ENCODE data around the gene MYO1H.
A peak's percentile ranks its signal among the peaks of the same experiment; 100 is the strongest.

Gene MYO1H

DNA sequence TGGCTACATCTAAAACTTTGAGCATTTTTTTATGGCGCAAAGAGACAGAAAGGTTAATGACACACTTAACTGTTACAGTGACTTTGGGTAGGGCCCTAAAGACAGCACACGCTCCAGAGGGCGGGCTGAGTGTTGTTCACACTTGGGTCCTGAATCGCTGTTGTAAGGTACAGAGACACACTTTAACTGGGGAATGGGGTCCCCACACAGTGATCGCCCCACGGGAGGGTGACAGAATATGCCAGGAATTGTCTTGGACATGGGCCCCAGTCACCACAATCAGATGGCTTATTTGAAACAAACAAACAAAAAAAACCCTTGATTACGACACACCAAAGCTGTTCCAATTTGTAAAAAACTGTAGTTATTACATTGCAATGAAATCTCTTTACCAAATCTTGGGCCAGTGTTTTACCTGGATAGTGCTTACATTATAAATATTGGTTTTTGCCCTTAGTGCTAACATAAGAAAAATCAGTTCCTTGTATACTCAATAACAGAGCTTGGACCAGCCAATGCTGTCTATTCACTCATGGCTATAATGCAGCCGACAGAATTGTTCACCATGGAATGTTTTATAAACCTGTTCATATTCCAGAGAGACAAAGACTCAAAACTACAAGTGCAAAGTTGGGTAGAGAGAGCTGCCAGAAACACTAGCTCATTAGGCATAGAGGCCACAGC, 101.1 kb downstream of the MYO1H start:
- DNase-seq, result no peak

DNA sequence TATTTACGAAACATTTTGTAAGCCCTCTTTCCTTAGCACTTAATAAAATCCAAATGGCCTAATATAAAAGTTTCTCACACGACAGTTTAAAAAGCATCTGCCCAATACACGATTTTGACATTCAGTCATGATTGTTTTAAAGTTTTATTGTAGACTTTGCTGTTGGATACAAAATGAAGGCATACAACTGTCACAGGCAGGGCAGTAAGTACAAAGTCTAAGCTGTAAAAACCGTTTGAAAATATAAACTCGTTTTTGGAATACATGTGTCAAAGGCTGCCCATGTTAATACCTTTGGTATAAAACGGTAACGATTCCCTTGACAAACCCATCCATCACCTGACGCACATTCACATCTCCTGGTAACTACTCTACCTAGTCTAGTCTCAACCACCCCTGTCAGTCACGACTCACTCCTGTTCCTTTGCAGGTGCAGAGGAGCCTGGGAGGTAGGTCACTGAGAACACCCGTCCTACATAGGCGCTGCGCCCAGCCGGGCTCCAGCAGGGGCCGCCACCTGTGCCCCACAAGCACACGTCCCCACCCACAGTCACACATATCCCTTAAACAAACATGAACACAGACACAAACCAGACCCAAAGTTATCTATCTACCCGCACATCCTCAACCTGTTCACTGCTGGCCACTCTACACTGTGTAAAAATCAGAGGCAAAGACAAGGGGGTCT, 102.3 kb downstream of the MYO1H start:
- no peak for DNase-seq

- no peak for DNase-seq
Observed at GRCh38 chr12:109450980-109451379, 103.3 kb downstream of the MYO1H start.

GRCh38 chr12:109451400-109451799, 103.7 kb downstream of the MYO1H start:
- no peak for DNase-seq

GRCh38 chr12:109452489-109452888, 104.8 kb downstream of the MYO1H start:
- no peak for DNase-seq

GRCh38 chr12:109455706-109456105, 108.0 kb downstream of the MYO1H start:
- DNase-seq, result no peak

DNA sequence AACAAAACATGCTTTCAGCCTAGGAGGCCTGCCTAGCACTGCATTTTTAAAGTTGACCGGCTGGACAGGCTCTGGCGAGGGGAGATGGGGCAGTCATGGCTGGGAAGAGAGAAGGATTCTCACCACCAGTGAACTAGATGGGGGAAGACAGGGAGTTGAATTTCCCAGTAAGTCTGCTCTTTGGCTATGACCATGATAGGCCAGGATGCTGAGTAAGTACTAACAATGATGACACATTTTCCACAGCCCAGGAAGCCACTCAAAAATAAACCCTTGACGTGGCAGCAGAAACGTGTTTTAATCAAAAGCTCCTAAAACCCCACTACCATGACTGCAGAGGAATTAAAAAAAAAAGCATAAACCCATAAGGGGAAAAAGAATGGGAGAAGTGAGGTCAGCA, 110.4 kb downstream of the MYO1H start:
- peak; percentile 57 for DNase-seq

DNA sequence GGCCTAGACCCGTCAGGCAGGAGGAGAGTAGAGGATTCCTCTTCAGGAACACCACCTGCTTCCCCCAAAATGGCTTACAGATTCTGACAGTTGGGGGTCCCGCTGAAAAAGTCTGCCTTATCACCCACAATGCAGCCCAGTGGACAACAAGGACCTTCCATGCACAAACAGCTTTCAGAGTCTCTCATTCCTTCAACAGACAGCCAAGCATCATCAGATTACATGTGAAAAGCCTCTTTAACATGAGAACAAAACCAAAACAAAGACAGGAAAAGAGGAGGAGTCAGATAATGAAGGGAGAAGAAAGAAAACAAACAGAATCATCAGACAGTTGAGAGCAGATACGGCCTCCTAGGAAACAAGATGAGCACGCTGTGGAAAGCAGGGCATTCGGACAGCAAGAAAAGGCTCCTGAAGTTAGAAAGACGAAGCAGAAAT, 111.1 kb downstream of the MYO1H start:
- peak; percentile 58 for DNase-seq

- no peak for DNase-seq
Observed at GRCh38 chr12:109459247-109459646, 111.5 kb downstream of the MYO1H start.

GRCh38 chr12:109460538-109460937, 112.8 kb downstream of the MYO1H start:
- no peak for DNase-seq

GRCh38 chr12:109461049-109461845, 113.5 kb downstream of the MYO1H start:
- DNase-seq, result peak; percentile 57

GRCh38 chr12:109461846-109462756, 114.4 kb downstream of the MYO1H start:
- peak; percentile 99 for DNase-seq

DNA sequence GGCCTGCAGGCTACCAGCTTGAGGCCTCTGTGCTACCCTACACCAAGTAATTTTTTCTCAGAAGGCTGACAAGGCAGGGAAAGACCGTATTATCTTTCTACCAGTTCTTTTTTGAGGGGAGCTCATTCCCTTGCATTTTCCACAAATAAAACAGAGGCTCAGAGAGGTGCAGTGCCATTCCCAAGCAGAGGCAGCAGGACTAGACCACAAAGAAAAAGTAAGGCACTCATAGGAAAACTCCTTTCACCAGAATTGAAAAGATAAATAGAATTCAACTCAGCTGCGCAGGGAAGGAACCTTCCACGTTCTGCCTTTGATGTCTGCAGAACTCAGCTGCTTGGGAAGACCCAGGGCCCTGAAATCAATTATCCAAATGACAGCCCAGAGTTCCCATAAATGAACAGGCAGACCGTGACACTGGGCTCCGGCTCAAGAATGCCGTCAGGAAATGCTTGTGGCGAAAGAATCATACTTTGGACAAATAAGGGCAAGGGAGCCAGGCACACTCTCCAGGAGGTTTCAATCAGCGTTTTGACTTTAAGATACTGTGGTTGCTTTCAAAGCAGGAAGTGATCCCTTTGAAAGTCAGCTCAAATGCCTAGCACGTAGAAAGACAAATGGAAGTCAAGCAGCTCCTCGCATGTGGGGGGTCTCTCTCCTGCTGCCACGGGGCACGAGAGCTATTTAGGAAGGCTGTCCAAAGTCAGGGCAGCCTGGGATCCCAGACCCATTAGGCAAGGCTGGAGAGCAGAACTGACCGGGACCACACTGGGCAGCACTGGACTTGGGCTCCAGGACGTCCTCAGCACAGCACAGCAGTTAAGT, 115.4 kb downstream of the MYO1H start:
- peak; percentile 99 for DNase-seq

- peak; percentile 40 for DNase-seq
Observed at GRCh38 chr12:109463756-109464155, 116.1 kb downstream of the MYO1H start.

- DNase-seq, result no peak
Observed at GRCh38 chr12:109464642-109465351, 117.1 kb downstream of the MYO1H start.

GRCh38 chr12:109466305-109466704, 118.6 kb downstream of the MYO1H start:
- DNase-seq, result no peak

DNA sequence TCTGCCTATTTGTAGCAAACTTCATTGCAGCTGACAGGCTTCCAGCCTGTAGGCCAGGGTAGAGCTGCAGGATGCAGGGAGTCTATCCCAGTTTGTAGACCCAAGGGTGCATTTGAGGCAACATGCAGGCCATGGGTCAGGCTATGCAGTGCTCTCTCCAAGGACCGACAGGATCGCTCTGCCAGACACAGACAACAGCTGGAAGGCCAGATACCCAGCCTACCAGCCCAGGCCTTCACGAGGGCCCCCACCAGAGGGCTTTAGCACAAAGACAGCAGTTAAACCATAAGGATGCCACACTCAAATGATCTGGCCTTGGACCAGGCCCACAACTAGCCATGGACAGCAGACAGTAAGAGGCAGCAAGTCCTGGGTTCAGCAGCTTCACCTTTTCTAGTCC, 119.1 kb downstream of the MYO1H start:
- no peak for DNase-seq

DNA sequence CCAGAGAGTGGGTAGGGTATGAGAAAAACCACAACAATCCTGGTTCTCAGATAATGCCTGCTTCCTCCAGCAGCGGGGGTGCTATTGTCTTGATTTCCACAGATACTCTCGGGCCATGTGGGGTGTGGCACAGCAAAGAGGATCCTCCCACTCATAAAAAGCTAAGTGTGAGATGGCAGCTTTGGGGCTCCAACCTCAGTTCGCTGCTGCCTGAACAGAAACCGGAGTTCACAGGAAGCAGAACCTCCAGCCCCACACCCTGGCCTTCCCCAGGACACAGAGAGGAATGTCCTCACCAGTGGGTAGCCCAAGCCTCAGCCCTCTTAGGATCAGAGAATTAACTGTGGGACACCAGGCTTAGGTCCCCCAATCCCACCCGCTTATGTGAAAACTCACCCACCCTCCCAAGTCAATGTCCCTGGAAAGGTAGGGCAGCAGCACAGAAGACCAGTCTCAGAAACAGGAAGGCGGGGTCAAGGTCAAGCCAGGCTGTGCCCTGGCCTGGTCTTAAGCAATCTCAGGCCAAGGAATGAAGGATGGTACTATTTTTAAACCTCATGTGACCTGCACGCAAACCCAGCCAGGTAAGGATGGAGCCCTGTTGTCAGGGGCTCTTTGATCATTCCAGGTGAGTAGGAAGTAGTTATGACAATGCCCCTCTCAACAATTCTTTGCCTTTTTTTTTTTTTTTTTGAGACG, 120.4 kb downstream of the MYO1H start:
- DNase-seq, result no peak

- DNase-seq, result no peak
Observed at GRCh38 chr12:109469517-109469916, 121.8 kb downstream of the MYO1H start.

DNA sequence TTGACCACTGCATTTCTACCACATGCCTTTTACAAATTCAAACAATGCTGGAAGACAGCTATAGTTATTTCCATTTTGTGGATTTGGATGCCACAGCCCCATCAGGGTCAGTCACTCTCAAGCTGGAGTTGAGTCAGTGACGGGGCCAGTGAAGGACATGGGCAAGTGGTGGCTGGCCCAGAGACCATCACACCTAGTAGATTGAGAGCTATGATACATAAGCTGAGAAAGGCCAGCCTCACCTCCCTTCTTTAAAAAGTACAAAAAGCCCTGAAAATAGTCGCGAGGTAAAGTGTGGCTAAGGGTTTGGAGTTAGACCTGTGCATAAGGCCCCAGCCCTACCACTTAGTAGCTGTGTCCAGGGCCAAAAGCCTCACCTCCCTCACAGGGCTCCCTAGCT, 125.3 kb downstream of the MYO1H start:
- DNase-seq, result no peak
